ENCODE measurements around the gene CCNB2. TPM values are rescaled to one million over a fixed set of nuclear protein-coding genes. Genes with fewer than 3 reads are reported as not detected.

CCNB2 gene
- total and polyA plus RNA-seq, 4 donors: 1.5 to 5.1 (median 2.2) TPM

DNA sequence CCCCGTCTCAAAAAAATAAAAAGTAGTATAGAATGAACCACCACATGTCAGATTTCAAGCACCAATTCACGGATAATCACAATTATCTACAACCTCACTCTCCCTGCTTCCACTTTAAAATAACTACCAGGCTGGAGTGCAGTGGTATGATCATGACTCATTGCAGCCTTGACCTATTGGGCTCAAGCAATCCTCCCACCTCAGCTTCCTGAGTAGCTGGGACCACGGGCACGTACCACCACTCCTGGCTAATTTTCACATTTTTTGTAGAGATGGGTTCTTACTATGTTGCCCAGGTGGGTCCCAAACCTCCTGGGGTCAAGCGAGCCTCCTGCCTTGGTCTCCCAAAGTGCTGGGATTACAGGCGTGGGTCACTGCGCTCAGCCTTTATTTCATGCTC lies 63.6 kb downstream of the CCNB2 start:
- peaks cover 0 to 12% (median under 1%) of the 10 kb centered on the region in 4 donors for H3K36me3 ChIP-seq (ENCODE audit: control insufficient read depth in 4 of 4, insufficient read depth in 4 of 4, low read length in 4 of 4)
- H3K4me3 ChIP-seq: no peak overlapping the region
- 82 to 88% methylated on average over 7 of the region's 7 CpGs for WGBS, 2 donors
- DNase-seq (no peak), ATAC-seq (ENCODE audit: insufficient read depth, low FRiP score) (no peak)
- H3K4me1 ChIP-seq (ENCODE audit: control insufficient read depth in 5 of 5, insufficient read depth in 5 of 5, low read length in 5 of 5): peaks cover 0 to 4% (median 0%) of the 10 kb centered on the region in 5 donors
- peak overlapping the region in 1 of 2 donors; percentile 39 for H3K27ac ChIP-seq (ENCODE audit: low read depth in 1 of 2, low read length in 1 of 2)
- no peak overlapping the region for H3K9ac ChIP-seq (ENCODE audit: insufficient read depth in 1 of 2, low read length in 2 of 2)
- no peaks in the 10 kb centered on the region for H3K27me3 ChIP-seq (ENCODE audit: control insufficient read depth in 3 of 3, insufficient read depth in 3 of 3, low read length in 2 of 3)
- no peak for TF ChIP-seq CTCF (IDR thresholded peaks at IDR 0.05; ENCODE audit: control extremely low read depth, extremely low read depth)
- no peaks in the 10 kb centered on the region for H3K9me3 ChIP-seq (ENCODE audit: control insufficient read depth in 4 of 4, insufficient read depth in 3 of 4, low read length in 3 of 4)

DNA sequence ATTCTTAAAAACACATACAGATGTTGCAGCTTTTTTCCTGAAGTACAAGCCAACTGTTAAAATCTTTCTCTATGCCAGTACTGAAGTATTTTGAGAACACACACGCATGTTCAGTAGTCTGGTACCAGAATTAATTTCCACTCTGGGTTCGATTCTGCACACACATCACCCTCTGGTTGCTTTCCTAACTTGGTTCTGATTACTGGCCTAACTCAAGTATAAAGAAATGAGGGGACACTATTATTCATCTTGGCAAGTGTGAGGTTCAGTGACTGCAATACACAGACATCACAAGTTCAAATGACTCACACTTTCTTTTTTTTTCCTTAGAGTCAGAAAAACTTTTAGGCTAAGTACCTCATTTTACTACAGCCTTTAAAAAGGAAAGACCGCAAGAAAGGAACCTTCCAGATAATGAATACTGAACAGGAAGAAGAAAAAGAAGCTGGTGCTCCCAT lies 64.3 kb downstream of the CCNB2 start:
- no peak overlapping the region for H3K9ac ChIP-seq (ENCODE audit: insufficient read depth in 1 of 2, low read length in 2 of 2)
- 82 to 84% methylated on average over 3 of the region's 3 CpGs for WGBS, 2 donors
- TF ChIP-seq CTCF (IDR thresholded peaks at IDR 0.05; ENCODE audit: control extremely low read depth, extremely low read depth): no peak
- H3K27me3 ChIP-seq (ENCODE audit: control insufficient read depth in 3 of 3, insufficient read depth in 3 of 3, low read length in 2 of 3): no peaks in the 10 kb centered on the region
- H3K4me3 ChIP-seq: no peak overlapping the region
- DNase-seq: no peak
- peaks cover 0 to 4% (median 0%) of the 10 kb centered on the region in 5 donors for H3K4me1 ChIP-seq (ENCODE audit: control insufficient read depth in 5 of 5, insufficient read depth in 5 of 5, low read length in 5 of 5)
- no peak overlapping the region for H3K27ac ChIP-seq (ENCODE audit: low read depth in 1 of 2, low read length in 1 of 2)
- ATAC-seq (ENCODE audit: insufficient read depth, low FRiP score): no peak
- peaks cover 0 to 12% (median 2%) of the 10 kb centered on the region in 4 donors for H3K36me3 ChIP-seq (ENCODE audit: control insufficient read depth in 4 of 4, insufficient read depth in 4 of 4, low read length in 4 of 4)
- H3K9me3 ChIP-seq (ENCODE audit: control insufficient read depth in 4 of 4, insufficient read depth in 3 of 4, low read length in 3 of 4): no peaks in the 10 kb centered on the region

- H3K9ac ChIP-seq (ENCODE audit: insufficient read depth in 1 of 2, low read length in 2 of 2): no peak overlapping the region
- ATAC-seq (ENCODE audit: insufficient read depth, low FRiP score): no peak
- no peak overlapping the region for H3K4me3 ChIP-seq
- no peaks in the 10 kb centered on the region for H3K27me3 ChIP-seq (ENCODE audit: control insufficient read depth in 3 of 3, insufficient read depth in 3 of 3, low read length in 2 of 3)
- H3K36me3 ChIP-seq (ENCODE audit: control insufficient read depth in 4 of 4, insufficient read depth in 4 of 4, low read length in 4 of 4): peaks cover 0 to 12% (median 2%) of the 10 kb centered on the region in 4 donors
- no peak for TF ChIP-seq CTCF (IDR thresholded peaks at IDR 0.05; ENCODE audit: control extremely low read depth, extremely low read depth)
- H3K4me1 ChIP-seq (ENCODE audit: control insufficient read depth in 5 of 5, insufficient read depth in 5 of 5, low read length in 5 of 5): peaks cover 0 to 8% (median 0%) of the 10 kb centered on the region in 5 donors
- no peaks in the 10 kb centered on the region for H3K9me3 ChIP-seq (ENCODE audit: control insufficient read depth in 4 of 4, insufficient read depth in 3 of 4, low read length in 3 of 4)
- DNase-seq: no peak
- no peak overlapping the region for H3K27ac ChIP-seq (ENCODE audit: low read depth in 1 of 2, low read length in 1 of 2)
- 65 to 69% methylated on average over 12 of the region's 12 CpGs for WGBS, 2 donors
Measured at GRCh38 chr15:59170295-59171066, 65.5 kb downstream of the CCNB2 start.
